Stimulated activated CD8-positive, alpha-beta memory T cell treated with anti-CD3 and anti-CD28 coated beads, Interleukin-7, amount 100 ng/mL, for 48 hours (primary cell): ENCODE results near the gene RANBP1.

ENCODE experiments used
- DNase-seq, 2 donors: peaks; one replicate each; pipeline ENCODE4 v3.0.0-alpha.2; 2020; ENCODE audit warnings: low read depth in 1 of 2; ENCODE audit errors: extremely low read depth in 1 of 2

RANBP1 gene

DNA sequence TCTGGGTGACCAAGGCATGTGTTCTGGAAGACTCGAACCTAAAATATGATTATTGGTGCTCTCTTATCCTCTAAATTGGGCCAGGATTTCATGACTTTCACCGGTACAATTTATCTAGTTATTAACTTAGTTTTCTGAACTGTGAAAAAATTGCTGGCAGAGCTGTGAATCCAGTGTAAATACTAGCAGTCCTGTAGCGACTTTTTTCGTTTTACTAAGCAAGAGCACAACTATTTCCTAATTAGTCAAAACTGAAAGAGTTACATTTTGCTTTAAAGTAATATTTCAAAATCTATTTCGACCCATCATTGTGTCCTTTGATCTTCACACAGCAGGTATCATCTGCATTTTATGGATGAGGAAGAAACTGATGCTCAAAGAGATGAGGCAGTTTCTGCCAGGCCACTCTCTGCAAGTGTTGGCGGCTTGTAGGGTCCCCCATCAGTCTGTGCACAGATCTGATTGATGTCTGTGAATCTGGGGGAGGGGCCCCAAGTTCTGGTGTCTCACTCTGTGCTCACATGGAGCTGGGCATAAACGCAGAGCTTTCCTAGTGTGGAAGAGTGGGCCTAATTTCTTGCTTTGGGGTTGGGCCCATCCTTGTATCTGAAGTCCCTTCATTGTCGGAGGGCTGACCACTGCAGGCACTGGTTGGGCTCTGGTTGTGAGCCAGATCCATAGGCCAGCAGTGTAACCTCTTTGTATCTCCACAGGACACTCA, 2.6 kb downstream of the RANBP1 start:
- DNase-seq: no peak

DNA sequence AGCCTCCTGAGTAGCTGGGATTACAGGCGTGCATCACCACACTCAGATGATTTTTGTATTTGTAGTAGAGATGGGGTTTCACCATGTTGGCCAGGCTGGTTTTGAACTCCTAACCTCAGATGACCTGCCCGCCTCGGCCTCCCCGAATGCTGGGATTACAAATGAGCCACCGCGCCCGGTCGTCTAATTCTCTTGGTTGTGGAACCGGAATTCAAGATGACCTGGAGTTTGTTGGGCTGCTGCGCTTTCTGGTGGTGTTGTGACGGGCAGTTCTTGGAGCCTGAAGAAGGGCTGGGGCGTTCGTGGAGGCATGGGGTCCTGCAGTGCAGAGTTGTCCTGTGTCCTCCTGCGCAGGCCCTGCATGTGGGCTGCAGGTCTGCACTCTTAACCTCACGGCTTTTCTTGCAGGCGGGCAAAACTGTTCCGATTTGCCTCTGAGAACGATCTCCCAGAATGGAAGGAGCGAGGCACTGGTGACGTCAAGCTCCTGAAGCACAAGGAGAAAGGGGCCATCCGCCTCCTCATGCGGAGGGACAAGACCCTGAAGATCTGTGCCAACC, 6.0 kb downstream of the RANBP1 start:
- DNase-seq: no peak

- no peak for DNase-seq
Measured at GRCh38 chr22:20123366-20124082, 7.6 kb downstream of the RANBP1 start.

GRCh38 chr22:20124083-20124787, 8.3 kb downstream of the RANBP1 start:
- no peak for DNase-seq

DNA sequence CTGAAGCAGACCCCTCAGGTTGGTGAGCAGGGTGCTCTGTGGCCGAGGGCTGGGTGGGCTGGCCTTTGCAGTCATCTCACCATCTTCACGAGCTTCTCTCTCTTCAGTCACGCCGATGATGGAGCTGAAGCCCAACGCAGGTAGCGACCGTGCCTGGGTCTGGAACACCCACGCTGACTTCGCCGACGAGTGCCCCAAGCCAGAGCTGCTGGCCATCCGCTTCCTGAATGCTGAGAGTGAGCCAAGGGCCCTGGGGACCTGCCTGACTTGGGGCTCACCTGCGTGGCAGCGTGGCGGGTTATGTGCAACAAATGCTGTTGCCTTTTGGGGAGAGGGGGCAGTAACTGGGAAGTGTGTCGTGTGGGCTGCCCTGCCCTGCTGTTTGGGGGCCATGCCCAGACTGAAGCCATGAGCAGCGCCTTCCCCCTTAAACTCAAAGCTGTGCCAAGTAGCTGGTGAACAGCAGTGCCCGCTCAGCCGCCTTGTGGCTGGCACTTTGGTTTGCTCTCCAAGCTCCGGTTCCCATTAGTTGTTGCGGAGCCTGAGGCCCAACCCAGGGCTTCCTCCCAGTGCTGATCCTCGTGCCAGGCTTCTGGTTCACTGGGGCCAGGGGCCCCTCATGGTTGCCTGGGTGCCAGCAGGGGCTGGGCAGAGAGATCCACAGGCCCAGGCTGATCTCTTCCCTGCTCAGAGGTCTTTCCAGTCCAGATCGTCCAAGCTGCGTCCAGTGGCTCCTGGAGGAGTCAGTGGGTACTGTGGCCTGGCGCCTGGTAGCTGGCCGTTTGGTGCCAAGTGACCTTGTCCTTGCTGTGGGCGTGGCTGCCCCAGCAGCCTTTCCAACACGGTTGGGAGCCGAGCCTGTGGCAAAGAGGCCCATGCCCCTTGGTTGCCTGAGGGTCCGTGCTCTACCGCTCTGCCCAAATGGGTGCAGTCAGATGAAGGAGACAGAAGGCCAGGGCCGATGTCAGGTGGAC, 9.6 kb downstream of the RANBP1 start:
- no peak for DNase-seq

- DNase-seq: no peak
Measured at GRCh38 chr22:20126284-20127029, 10.6 kb downstream of the RANBP1 start.

- DNase-seq: no peak
Measured at GRCh38 chr22:20127318-20127868, 11.5 kb downstream of the RANBP1 start.

GRCh38 chr22:20127869-20128618, 12.1 kb downstream of the RANBP1 start:
- no peak for DNase-seq

DNA sequence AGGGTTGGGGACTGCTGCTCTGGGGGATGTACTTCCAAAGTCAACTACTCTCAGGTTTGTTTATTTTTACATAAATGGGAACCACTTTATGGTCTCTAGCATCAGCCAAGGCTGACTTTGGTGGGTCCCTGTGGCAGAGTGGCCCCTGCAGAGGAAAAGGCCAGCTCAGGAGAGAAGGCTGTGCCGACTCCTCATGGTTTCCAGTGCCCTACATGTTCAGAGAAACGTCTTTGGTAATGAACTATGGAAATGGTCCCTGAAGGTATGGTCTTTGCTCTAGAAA, 12.7 kb downstream of the RANBP1 start:
- no peak for DNase-seq

DNA sequence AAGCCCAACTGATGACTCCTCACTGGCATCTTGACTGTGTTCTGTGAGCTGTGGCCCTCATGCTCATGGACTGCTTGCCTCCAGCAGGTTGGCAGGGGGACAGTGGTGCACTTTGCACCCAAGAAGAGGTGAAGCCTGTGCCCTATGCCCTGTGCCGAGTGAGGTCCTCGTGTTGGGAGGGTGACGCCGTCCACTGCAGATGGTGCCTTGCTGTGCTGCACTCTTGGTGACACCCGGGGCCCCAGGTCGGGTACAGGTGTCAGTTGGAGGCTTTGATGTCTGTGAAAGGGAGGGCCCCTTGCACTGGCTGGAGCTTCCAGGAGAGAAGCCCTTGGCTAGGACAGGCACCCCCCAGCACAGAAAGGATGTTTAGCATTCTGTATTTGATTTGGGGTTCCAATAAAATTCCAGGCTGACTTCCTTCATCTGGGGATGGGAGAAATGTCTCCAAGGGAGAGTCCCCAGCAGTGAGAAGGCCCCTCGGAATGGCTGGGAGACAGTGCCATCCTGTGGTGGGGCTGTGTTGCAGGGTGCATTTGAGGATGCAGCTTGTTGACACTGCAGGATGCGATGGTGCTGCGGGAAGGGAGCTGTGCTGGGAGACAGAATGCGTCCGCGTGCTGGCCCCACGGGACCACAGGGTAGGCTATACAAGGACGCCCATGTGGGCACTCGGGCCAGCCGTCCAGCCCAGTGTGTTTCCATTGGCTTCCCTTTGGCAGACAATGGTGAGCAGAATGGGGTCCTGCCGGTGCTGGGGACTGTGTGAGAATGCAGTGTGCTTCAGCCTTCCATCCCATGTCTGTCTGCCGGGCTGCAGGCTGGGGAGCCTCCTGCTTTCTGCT, 13.2 kb downstream of the RANBP1 start:
- peak in 1 of 2 donors; percentile 35 for DNase-seq

DNA sequence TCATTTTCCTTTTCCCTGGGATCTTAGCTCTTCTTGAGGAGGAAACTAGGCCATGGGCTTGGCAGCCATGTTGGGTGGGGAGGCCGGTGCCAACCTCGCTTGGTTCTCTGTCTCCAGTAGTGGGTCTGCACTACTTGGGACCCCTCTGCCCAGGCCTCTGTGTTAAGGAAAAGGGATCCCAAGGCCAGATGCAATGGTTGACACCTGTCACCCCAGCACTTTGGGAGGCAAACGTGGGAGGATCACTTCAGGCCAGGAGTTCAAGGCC, 13.8 kb downstream of the RANBP1 start:
- DNase-seq: no peak

DNA sequence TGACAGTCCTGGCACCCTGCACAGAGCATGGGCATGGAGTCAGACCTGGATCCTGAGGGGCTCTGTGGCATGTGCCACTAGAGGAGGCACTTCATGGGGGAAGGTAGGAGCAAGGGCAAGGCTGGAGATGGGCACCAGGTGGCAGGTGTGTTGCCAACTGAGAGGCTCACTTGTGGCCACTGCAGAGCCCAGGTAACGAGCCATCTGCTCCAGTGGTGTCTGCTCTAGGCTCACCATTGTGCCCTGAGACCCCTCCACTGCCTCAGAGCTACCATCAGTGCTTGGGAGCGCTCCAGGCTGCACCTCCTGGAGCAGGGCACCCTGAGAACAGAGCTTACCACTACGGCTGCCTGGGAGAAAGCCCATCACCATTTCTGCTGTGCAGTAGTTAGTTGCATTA, 14.4 kb downstream of the RANBP1 start:
- no peak for DNase-seq

- peak; percentile 55 to 68 for DNase-seq
Measured at GRCh38 chr22:20130731-20131596, 15.1 kb downstream of the RANBP1 start.

- peak in 1 of 2 donors; percentile 20 for DNase-seq
Measured at GRCh38 chr22:20131597-20131858, 15.6 kb downstream of the RANBP1 start, which contains the start of gene ZDHHC8. Gene ZDHHC8, plus strand, starts transcription at chr22:20131804. Its CDS starts 144 bp downstream, at chr22:20131948.

DNA sequence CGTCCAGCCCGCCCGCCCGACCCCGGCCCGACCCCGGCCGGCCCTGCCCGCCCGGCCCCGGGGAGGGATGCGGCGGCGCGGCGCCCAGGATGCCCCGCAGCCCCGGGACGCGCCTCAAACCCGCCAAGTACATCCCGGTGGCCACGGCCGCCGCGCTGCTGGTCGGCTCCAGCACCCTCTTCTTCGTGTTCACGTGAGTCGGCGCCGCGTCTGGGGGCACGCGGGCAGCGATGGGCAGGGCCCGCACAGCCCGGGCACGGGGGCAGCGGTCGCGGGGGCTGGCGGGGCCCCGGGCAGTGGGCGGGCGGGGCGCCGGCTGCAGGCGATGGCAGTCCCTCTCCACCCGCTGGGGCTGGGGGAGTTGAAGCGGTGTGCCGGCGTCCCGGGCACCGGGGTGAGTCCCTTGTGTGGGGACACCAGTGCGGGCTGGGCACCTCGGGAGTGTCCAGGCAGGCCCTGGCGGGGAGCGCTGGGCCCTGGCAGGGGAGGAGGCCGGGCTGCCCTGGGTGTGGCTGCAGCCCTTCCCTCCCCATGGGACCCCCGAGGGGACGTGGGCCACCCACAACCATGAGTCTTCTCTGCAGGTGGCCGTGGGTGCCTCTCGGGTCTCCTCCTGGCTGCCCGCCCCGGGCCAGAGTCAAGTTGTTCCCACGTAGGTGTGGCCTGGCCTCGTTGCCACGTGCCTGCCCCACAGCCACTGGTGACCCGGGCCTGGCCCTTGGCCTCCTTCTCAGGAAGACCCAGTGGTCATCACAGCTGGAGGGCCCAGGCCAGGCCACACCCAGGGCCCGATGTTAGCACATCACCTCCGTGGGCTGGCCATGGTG, 16.2 kb downstream of the RANBP1 start:
- DNase-seq: no peak

GRCh38 chr22:20132686-20133246, 16.9 kb downstream of the RANBP1 start:
- no peak for DNase-seq
